ES-I3 (cell line): ENCODE measurements around the gene FOXL3.

ENCODE experiments used
- H3K36me3 ChIP-seq: 2 replicates; pipeline ENCODE4 v1.6.1; 2013; ENCODE audit warnings: mild to moderate bottlenecking, low read length, control low read depth, moderate library complexity; ENCODE audit not compliant: insufficient read depth
- H3K4me1 ChIP-seq: 2 replicates; pipeline ENCODE4 v1.6.1; 2013; ENCODE audit warnings: mild to moderate bottlenecking, control low read depth, low read length; ENCODE audit not compliant: insufficient read depth
- H3K9ac ChIP-seq: 2 replicates; pipeline ENCODE4 v1.6.1; 2013; ENCODE audit warnings: low read depth, mild to moderate bottlenecking, low read length, moderate library complexity
- H3K9me3 ChIP-seq: 2 replicates; pipeline ENCODE4 v1.6.1; 2013; ENCODE audit warnings: mild to moderate bottlenecking, low read length, moderate library complexity; ENCODE audit not compliant: control insufficient read depth, insufficient read depth

FOXL3 gene

DNA sequence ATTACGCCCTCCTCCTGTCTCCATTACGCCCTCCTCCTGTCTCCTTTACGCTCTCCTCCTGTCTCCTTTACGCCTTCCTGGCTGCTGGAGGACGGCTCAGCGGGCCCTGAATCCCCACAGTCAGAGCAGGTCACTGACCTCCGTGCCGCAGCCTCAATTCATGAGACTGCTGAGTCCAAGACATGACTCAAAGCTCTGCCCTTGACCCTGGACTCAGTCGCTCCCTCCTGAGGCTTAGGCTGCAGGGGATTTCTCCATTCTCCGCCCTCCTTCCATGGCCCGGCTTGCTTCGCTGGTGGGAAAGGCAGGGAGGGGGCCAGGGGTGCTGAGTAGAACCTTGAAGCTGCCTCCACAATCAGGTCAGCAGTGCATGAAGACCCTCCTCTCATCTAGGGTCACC lies 21.0 kb upstream of the FOXL3 start:
- H3K9ac ChIP-seq, result no peak overlapping the region
- H3K36me3 ChIP-seq, result no peaks in the 10 kb centered on the region
- peaks cover 4% of the 10 kb centered on the region for H3K9me3 ChIP-seq
- H3K4me1 ChIP-seq, result no peaks in the 10 kb centered on the region

DNA sequence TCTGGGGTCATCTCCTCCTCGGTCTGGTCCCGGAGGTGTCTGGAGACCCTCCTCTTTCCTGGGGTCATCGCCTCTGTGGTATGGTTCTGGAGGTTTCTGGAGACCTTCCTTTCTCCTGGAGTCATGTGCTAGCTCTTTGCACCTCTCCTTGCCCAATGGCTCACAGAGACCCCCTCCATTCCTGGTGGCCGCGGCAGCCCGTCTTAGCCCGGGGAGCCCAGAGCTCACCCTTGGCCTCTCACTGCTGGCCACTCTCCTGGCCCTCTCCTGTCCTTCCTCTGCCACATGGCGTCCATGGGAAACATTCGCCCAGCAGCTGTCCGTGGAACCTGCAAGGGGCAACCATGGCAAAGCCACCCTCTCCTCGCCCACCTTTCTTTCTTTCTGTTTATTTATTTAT lies 20.2 kb upstream of the FOXL3 start:
- Histone ChIP-seq H3K9ac (no peak overlapping the region), H3K36me3 (no peaks in the 10 kb centered on the region), H3K9me3 (no peaks in the 10 kb centered on the region; the same call in none of the 2 replicates), H3K4me1 (no peaks in the 10 kb centered on the region)

DNA sequence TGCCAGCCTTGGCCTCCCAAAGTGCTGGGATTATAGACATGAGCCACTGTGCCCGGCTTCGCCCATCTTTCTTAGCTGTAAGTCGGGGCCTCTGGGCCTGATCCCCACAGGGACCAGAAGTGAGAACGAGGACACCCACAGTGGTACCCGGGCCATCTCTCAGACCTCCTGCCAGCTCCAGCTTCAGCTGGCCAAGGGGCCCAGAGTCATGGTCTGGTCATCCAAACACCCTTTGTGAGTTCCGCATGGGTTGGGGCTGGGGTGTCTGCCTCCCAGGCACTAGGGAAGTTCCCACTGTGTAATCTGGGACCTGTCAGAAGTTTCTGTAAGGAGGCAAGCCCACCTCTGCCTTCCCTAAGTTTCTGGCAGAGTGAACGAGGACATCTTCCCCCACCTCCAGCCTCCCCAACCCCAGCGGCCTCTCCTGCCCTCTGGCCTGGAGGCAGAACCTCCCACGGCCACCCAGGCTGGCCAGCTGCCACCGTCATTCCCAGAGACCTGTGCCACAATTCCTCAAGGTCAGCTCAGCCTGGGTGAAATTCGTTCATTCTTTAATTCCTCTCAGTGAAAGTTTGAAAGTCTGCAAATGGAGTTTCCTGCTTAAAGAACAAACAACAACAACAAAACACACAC lies 19.5 kb upstream of the FOXL3 start:
- no peaks in the 10 kb centered on the region for H3K36me3 ChIP-seq
- no peaks in the 10 kb centered on the region; the same call in none of the 2 replicates for H3K9me3 ChIP-seq
- H3K4me1 ChIP-seq, result no peaks in the 10 kb centered on the region
- no peak overlapping the region for H3K9ac ChIP-seq

GRCh38 chr7:271266-272107 lies 18.5 kb upstream of the FOXL3 start:
- no peaks in the 10 kb centered on the region for H3K4me1 ChIP-seq
- no peaks in the 10 kb centered on the region for H3K36me3 ChIP-seq

DNA sequence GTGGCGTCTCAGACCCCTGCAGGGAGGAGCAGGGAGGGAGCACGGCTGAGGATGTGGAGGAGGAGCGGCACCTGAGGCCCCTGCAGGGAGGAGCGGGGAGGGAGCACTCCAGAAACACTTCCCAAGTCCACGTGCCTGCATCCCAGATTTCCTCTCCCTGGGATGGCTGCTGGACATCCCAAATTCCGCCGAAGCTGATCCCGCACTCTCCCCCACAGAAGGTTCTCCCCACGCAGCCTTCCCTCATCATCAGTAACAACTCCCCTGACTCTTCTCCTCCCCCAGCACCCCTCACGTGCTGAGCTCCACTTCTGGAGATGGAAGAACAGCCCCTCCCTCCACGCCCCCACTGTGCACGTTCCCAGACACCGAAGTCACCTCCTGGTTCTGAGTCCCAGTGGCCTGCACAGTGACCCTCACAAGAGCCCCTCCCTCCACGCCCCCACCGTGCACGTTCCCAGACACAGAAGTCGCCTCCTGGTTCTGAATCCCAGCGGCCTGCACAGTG lies 17.8 kb upstream of the FOXL3 start:
- Histone ChIP-seq H3K4me1 (no peaks in the 10 kb centered on the region), H3K36me3 (no peaks in the 10 kb centered on the region), H3K9me3 (peaks cover 5% of the 10 kb centered on the region), H3K9ac (no peak overlapping the region)

More at GRCh38 chr7:271266-272107, 18.5 kb upstream of the FOXL3 start:
- Histone ChIP-seq H3K9ac (no peak overlapping the region), H3K9me3 (peaks cover 5% of the 10 kb centered on the region)

DNA sequence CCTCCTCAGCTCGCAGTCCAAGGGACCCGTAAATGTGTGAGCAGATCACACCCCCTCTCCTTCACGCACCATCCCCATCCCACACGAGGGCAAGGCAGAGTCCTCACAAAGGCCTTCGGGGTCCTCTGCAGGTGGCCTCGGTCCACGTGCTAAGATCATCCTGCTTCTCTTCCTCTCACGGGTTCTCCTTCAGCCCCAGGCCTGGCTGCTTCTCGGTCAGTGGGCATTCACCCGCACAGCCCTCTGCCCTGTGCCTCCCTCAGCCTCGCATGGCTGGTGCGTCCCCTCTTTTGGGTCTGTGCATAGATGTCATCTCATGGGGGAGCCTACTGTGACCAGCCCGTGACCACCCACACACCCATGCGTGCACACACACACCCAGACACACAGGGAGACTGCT lies 17.3 kb upstream of the FOXL3 start:
- Histone ChIP-seq H3K36me3 (no peaks in the 10 kb centered on the region), H3K4me1 (no peaks in the 10 kb centered on the region), H3K9me3 (peaks cover 5% of the 10 kb centered on the region), H3K9ac (no peak overlapping the region)

- H3K9me3 ChIP-seq, result peaks cover 5% of the 10 kb centered on the region
- H3K36me3 ChIP-seq, result no peaks in the 10 kb centered on the region
Measured at GRCh38 chr7:273327-273726, 16.6 kb upstream of the FOXL3 start.

GRCh38 chr7:274266-274665 lies 15.7 kb upstream of the FOXL3 start:
- Histone ChIP-seq H3K4me1 (no peaks in the 10 kb centered on the region), H3K36me3 (no peaks in the 10 kb centered on the region), H3K9me3 (peaks cover 5% of the 10 kb centered on the region), H3K9ac (no peak overlapping the region)

More at GRCh38 chr7:273327-273726, 16.6 kb upstream of the FOXL3 start:
- no peaks in the 10 kb centered on the region for H3K4me1 ChIP-seq
- no peak overlapping the region for H3K9ac ChIP-seq

DNA sequence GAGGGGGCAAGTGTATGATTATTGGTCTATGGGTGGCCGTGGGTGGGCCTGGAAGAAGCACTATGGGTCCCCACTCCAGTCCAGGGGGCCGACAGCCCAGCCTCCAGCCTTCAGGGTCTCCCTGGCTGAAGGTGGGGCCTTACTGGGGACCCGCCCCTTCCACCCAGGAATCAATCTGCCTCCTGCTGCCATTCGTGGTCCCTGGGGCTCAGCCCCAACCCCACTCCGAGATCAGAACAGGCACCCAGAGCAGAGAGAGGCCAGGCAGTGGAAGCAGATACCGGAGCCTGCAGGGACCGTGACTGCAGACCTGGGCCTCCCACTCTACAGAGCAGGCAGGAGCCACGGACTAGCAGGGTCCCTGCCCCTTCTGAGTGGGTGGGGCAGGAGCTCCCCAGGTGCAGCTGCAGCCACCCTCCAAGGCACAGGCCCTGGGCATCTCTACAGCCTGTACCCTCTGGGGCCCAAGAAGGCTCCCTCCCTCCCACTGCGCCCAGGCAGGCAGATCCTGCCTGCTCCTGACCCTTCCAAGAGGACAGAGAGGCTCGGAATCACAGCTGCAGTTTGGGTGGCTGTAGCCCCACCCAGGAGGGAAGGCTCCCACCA lies 13.6 kb upstream of the FOXL3 start:
- Histone ChIP-seq H3K36me3 (no peaks in the 10 kb centered on the region), H3K4me1 (no peaks in the 10 kb centered on the region), H3K9ac (no peak overlapping the region), H3K9me3 (peaks cover 5% of the 10 kb centered on the region)

DNA sequence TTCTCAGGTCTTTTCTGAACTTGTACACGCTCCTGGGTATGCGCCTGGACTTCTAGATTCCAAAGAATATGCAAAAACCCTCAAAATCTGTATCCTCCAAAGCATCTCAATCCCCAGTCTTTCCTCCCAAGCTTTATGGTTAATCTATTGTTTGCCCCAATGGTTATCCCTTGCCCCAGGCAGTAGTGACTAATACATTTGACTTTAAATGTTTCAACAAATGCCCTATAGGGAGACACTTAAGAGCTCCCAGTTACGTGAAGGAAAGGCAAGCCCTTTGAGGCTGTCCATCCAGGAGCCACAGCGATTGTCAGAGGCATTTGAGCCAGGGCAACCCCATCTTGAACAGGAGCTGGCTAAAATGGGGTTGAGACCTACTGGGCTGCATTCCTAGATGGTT lies 12.7 kb upstream of the FOXL3 start:
- Histone ChIP-seq H3K36me3 (no peaks in the 10 kb centered on the region), H3K9ac (no peak overlapping the region), H3K4me1 (no peaks in the 10 kb centered on the region), H3K9me3 (peaks cover 5% of the 10 kb centered on the region)

GRCh38 chr7:278081-278480 lies 11.9 kb upstream of the FOXL3 start:
- H3K9me3 ChIP-seq, result peaks cover 5% of the 10 kb centered on the region
- no peak overlapping the region for H3K9ac ChIP-seq

DNA sequence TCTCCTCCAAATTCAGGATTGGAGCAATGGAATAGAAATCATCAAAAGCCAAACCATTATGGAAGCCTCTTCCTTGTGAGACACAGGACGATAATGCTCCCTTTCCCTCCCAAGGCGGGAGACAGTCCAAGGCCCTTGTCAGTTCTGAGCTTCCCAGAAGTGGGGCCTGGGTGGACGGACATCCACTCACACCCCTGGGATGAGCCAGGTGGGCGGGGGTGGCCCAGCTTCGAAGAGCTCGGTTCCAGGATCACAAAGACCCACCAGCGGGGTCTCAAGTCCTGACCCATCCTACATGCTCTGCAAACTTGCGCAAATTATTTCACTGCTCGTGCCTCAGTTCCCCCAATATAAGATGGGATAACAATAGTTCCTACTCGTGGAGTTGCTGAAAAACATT lies 10.1 kb upstream of the FOXL3 start:
- no peak overlapping the region for H3K9ac ChIP-seq
- no peaks in the 10 kb centered on the region for H3K4me1 ChIP-seq
- peaks cover 5% of the 10 kb centered on the region for H3K9me3 ChIP-seq
- no peaks in the 10 kb centered on the region for H3K36me3 ChIP-seq

More at GRCh38 chr7:278081-278480, 11.9 kb upstream of the FOXL3 start:
- H3K36me3 ChIP-seq, result no peaks in the 10 kb centered on the region
- H3K4me1 ChIP-seq, result no peaks in the 10 kb centered on the region

GRCh38 chr7:280461-280860 lies 9.5 kb upstream of the FOXL3 start:
- peaks cover 5% of the 10 kb centered on the region for H3K9me3 ChIP-seq
- no peaks in the 10 kb centered on the region for H3K4me1 ChIP-seq
- H3K9ac ChIP-seq, result no peak overlapping the region
- no peaks in the 10 kb centered on the region for H3K36me3 ChIP-seq

- H3K4me1 ChIP-seq, result no peaks in the 10 kb centered on the region
- H3K9ac ChIP-seq, result no peak overlapping the region
- no peaks in the 10 kb centered on the region for H3K36me3 ChIP-seq
- no peaks in the 10 kb centered on the region; the same call in 1 of the 2 replicates for H3K9me3 ChIP-seq
Measured at GRCh38 chr7:281637-282036, 8.3 kb upstream of the FOXL3 start.
